Measurements from ENCODE around the gene PRUNE2.

DNA sequence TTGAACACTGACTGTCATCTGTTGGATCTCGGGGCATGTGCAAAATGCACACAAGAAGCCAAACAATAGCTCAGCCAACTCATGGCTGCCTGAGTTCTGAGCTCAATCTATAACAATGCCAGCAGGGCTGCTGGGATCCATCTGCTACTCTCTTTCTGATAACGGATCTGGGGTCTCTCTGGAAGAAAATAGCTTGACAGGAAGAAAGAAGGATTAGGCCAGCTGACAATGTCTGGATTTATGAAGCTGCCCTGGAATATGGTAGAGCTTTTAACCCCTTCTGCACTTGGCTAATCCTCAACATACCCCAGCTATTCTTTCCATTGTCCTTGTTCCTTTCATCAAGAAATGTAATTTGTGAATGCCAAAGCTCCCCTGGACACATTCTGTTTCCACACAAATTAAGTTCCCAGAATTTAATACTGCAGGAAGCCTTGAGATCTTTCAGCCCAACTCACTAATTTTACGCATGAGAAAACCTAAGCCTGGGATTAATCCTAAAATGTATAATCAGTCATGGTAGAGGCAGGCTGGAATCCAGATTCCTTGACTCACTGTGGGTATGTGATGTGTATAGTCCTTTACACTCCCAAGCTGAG, 204.4 kb downstream of the PRUNE2 start:
- TF ChIP-seq, protein P1, sequence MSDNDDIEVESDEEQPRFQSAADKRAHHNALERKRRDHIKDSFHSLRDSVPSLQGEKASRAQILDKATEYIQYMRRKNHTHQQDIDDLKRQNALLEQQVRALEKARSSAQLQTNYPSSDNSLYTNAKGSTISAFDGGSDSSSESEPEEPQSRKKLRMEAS (IDR thresholded peaks at IDR 0.05): no peak
- no peak for TF ChIP-seq EGR1 (IDR thresholded peaks at IDR 0.05; ENCODE audit: low read depth in 2 of 2)
- TF ChIP-seq HNF4G (IDR thresholded peaks at IDR 0.05): no peak
- no peak for TF ChIP-seq CTCF (IDR thresholded peaks at IDR 0.05; ENCODE audit: low read depth, low read length, missing input control)
- TF ChIP-seq FOXA1 (IDR thresholded peaks at IDR 0.05): no peak
- TF ChIP-seq ATF3 (IDR thresholded peaks at IDR 0.05): no peak
- TF ChIP-seq TAF1 (conservative IDR thresholded peaks at IDR 0.05): no peak
- TF ChIP-seq REST (IDR thresholded peaks at IDR 0.05): no peak
- TF ChIP-seq RAD21 (IDR thresholded peaks at IDR 0.05): no peak
- no peak for TF ChIP-seq JUND (IDR thresholded peaks at IDR 0.05)
- no peak for TF ChIP-seq GABPA (IDR thresholded peaks at IDR 0.05 in 1 of 2, conservative IDR thresholded peaks at IDR 0.05 in 1 of 2)
- TF ChIP-seq YY1 (IDR thresholded peaks at IDR 0.05): no peak
